Thoracic aorta (tissue), 2 donors: Measurements from ENCODE around the gene AOAH. TPM values are rescaled to one million over a fixed set of nuclear protein-coding genes. Genes with fewer than 3 reads are reported as not detected.

ENCODE experiments used
- ATAC-seq: fragments of 150-250 bp; one replicate; pipeline ENCODE4 v1.8.0; 2017; ENCODE audit warnings: low read depth; ENCODE audit not compliant: insufficient number of reproducible peaks, low FRiP score
- DNase-seq: peaks from one replicate; pipeline ENCODE4 v3.0.0-alpha.2; 2020; ENCODE audit warnings: low spot score
- H3K27ac ChIP-seq, 2 donors: fragments of 200-600 bp; sonication (generic); 1 replicate in 1 of 2; 2 replicates in 1 of 2; pipeline ENCODE4 v1.5.1; 2016; ENCODE audit warnings: mild to moderate bottlenecking in 2 of 2, moderate library complexity in 2 of 2
- H3K27me3 ChIP-seq: fragments of 200-600 bp; sonication (generic); replicated peaks from 2 replicates; pipeline ENCODE4 v1.6.0; 2016; ENCODE audit warnings: mild to moderate bottlenecking; ENCODE audit not compliant: insufficient read depth
- H3K36me3 ChIP-seq: fragments of 200-600 bp; sonication (generic); one replicate; pipeline ENCODE4 v1.5.1; 2016
- H3K4me1 ChIP-seq, 2 donors: fragments of 200-600 bp; sonication (generic); 1 replicate in 1 of 2; 2 replicates in 1 of 2; pipeline versions ENCODE4 v1.5.1 to v1.6.0; 2016; ENCODE audit warnings: low read depth in 2 of 2, mild to moderate bottlenecking in 1 of 2; ENCODE audit not compliant: control insufficient read depth in 1 of 2
- H3K4me3 ChIP-seq: fragments of 200-600 bp; sonication (generic); 2 replicates; pipeline ENCODE4 v1.5.1; 2016; ENCODE audit warnings: mild to moderate bottlenecking
- H3K9me3 ChIP-seq: fragments of 200-600 bp; sonication (generic); 2 replicates; pipeline ENCODE4 v1.5.1; 2016
- total RNA-seq, 2 donors: library from RNA; depleted of rRNA; stranded (reverse); fragments of >200 nt; gene quantifications; one replicate each; pipeline versions ENCODE4 v1.1.0 to v1.2.3, GENCODE V29; 2016
- TF ChIP-seq, protein P1 (sequence below): fragments of 200-600 bp; sonication (generic); IDR thresholded peaks from one replicate; pipeline ENCODE4 v1.5.1; 2019; ENCODE audit warnings: antibody characterized with exemption

The AOAH gene
- total RNA-seq, 2 donors from 2014 or later, result 20.2 to 22.6 TPM

DNA sequence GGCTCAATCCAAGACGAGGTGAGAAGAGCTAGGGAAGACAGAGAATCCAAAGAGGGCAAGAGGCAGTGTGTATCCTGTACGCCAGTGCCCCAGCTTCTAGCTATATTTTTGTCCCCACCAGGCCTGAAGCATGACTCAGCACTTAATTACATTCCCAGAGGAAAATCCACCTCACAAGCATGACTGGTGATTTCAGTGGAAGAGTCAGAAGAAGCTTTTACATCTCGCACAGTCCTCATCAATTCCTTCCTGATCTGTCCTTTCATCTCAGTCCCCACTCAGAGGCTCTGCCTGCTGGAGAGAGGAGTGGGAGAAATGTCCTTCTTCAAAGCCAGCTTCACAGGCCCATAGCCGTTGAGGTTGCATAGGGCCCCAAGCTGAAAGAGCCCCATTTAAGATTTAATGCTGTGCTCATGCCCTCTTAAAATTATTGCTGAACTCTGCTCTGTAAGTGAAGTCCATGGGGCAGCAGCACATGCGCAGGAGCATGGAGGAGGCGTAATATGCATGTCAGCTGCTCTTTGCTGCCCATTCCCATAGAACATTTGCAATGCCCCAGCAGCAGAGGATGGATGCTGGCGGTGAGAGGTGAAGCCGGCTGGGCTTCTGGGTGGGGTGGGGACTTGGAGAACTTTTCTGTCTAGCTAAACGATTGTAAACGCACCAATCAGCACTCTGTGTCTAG, 39.0 kb upstream of the AOAH start:
- H3K4me3 ChIP-seq, result no peak overlapping the region
- no peak for DNase-seq
- no peak overlapping the region for H3K27ac ChIP-seq
- no peaks in the 10 kb centered on the region for H3K27me3 ChIP-seq
- ATAC-seq, result no peak
- TF ChIP-seq, protein P1, sequence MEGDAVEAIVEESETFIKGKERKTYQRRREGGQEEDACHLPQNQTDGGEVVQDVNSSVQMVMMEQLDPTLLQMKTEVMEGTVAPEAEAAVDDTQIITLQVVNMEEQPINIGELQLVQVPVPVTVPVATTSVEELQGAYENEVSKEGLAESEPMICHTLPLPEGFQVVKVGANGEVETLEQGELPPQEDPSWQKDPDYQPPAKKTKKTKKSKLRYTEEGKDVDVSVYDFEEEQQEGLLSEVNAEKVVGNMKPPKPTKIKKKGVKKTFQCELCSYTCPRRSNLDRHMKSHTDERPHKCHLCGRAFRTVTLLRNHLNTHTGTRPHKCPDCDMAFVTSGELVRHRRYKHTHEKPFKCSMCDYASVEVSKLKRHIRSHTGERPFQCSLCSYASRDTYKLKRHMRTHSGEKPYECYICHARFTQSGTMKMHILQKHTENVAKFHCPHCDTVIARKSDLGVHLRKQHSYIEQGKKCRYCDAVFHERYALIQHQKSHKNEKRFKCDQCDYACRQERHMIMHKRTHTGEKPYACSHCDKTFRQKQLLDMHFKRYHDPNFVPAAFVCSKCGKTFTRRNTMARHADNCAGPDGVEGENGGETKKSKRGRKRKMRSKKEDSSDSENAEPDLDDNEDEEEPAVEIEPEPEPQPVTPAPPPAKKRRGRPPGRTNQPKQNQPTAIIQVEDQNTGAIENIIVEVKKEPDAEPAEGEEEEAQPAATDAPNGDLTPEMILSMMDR, result no peak
- no peaks in the 10 kb centered on the region for H3K4me1 ChIP-seq
- no peaks in the 10 kb centered on the region for H3K9me3 ChIP-seq
- H3K36me3 ChIP-seq, result no peaks in the 10 kb centered on the region

DNA sequence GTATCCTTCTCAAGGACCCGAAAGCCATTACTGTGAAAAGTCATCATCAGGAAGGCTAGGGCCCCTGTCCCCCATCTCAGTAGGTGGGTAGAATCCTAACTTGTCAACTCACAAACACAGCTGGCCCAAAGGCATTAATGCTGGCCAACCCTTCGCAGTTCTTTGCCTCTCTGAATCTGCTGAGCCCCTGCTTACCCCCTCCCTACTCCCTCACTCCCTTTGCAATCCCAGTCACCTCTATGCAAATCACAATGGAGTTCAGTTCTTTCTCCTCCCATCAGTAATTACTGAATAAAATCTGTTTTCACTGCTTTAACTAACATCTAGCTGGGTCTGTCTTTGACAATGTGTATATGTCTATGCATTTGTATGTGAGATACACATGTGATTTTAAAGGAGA, 38.1 kb upstream of the AOAH start:
- Histone ChIP-seq H3K27ac (no peak overlapping the region), H3K9me3 (no peaks in the 10 kb centered on the region), H3K27me3 (no peaks in the 10 kb centered on the region), H3K4me3 (no peak overlapping the region), H3K4me1 (no peaks in the 10 kb centered on the region), H3K36me3 (no peaks in the 10 kb centered on the region)
- DNase-seq, result no peak
- TF ChIP-seq, protein P1, result no peak
- no peak for ATAC-seq

- Histone ChIP-seq H3K36me3 (no peaks in the 10 kb centered on the region), H3K27me3 (no peaks in the 10 kb centered on the region), H3K9me3 (no peaks in the 10 kb centered on the region), H3K4me3 (no peak overlapping the region), H3K27ac (no peak overlapping the region), H3K4me1 (no peaks in the 10 kb centered on the region)
- no peak for ATAC-seq
- no peak for DNase-seq
- TF ChIP-seq, protein P1, result no peak
Measured at GRCh38 chr7:36761835-36762234, 37.5 kb upstream of the AOAH start.

GRCh38 chr7:36760856-36761762, 36.8 kb upstream of the AOAH start:
- Histone ChIP-seq H3K4me3 (no peak overlapping the region), H3K4me1 (no peaks in the 10 kb centered on the region), H3K27ac (no peak overlapping the region), H3K27me3 (no peaks in the 10 kb centered on the region), H3K36me3 (no peaks in the 10 kb centered on the region), H3K9me3 (no peaks in the 10 kb centered on the region)
- ATAC-seq (no peak), DNase-seq (no peak)
- TF ChIP-seq, protein P1, result no peak

GRCh38 chr7:36758879-36759278, 34.6 kb upstream of the AOAH start:
- Histone ChIP-seq H3K36me3 (no peaks in the 10 kb centered on the region), H3K9me3 (no peaks in the 10 kb centered on the region), H3K27me3 (no peaks in the 10 kb centered on the region), H3K4me1 (no peaks in the 10 kb centered on the region), H3K27ac (no peak overlapping the region), H3K4me3 (no peak overlapping the region)
- DNase-seq, result no peak
- ATAC-seq, result no peak
- TF ChIP-seq, protein P1, result no peak
